HUES6 (cell line): Measurements from ENCODE around the gene MTG1.
"Not testable (repeated sequence)": the region's sequence is repeated elsewhere in the genome, so short reads cannot be mapped to it uniquely, and the experiment has no call there.

Experiments used
- H3K27ac ChIP-seq: 2 replicates; pipeline ENCODE4 v1.7.0; 2013; ENCODE audit warnings: low read depth, mild to moderate bottlenecking, low read length, inconsistent platforms
- H3K27me3 ChIP-seq: 2 replicates; pipeline ENCODE4 v1.6.1; 2013; ENCODE audit warnings: low read length; ENCODE audit not compliant: control insufficient read depth, insufficient read depth
- H3K36me3 ChIP-seq: 2 replicates; pipeline ENCODE4 v1.6.1; 2013; ENCODE audit warnings: low read length; ENCODE audit not compliant: control insufficient read depth, insufficient read depth
- H3K4me1 ChIP-seq: 2 replicates; pipeline ENCODE4 v1.6.1; 2013; ENCODE audit warnings: low read length; ENCODE audit not compliant: control insufficient read depth, insufficient read depth
- H3K4me3 ChIP-seq: 2 replicates; pipeline ENCODE4 v1.5.1; 2013; ENCODE audit warnings: low read depth, low read length
- H3K9ac ChIP-seq: one replicate; pipeline ENCODE4 v1.6.1; 2013; ENCODE audit warnings: mild to moderate bottlenecking, low read length
- H3K9me3 ChIP-seq: 2 replicates; pipeline ENCODE4 v1.6.1; 2013; ENCODE audit warnings: low read depth, low read length; ENCODE audit not compliant: control insufficient read depth, insufficient read depth

MTG1 gene

DNA sequence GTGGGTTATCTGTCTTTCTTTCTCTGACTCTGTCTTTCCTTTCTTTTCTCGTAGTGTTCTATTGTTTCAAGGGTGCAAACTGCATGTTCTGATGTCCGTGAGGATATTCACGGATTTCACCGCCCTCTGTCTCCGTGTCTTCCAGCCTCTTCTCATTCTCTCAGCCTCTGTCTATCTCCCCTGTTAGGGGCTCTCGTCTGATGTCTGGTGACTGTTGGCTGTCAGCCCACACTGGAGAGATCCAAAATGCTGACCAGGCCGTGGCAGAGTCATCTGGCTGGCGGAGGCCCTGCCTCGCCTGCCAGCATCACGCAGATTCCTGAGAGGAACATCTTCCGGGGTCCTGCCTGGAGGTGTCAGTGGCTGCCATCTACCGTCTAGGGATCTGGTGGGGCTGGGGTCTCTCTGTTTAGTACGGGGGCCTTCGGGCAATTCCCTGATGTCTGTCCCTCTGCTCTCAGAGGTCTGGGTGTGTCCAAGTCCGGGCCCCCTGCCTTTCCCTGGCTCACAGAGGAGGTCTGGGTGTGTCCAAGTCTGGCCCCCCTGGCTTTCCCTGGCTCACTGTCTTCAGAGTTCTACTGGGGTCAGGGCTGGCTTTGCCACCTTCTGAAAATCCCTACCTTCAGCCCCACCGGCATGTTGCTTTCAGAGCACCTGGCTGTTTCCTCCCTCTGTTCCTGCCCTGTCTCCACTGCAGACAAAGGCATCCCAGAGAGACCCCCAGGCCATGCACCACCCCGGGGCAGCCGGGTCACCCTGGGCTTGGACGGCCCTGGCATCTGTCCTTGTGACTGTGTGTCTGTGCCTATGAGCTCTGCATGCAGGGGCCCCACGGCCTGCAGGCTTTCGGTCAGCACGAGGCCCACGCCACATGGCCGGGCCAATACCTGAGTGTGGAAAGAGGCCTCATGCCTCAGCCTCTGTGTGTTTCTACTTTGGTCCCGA is 45.8 kb downstream of the MTG1 start:
- no peak overlapping the region for H3K9ac ChIP-seq
- no peak overlapping the region for H3K27ac ChIP-seq
- H3K4me3 ChIP-seq = no peak overlapping the region
- H3K27me3 ChIP-seq = no peaks in the 10 kb centered on the region
- H3K9me3 ChIP-seq = peaks cover 43% of the 10 kb centered on the region; the same call in 1 of the 2 replicates
- H3K4me1 ChIP-seq = no peaks in the 10 kb centered on the region
- H3K36me3 ChIP-seq = no peaks in the 10 kb centered on the region

DNA sequence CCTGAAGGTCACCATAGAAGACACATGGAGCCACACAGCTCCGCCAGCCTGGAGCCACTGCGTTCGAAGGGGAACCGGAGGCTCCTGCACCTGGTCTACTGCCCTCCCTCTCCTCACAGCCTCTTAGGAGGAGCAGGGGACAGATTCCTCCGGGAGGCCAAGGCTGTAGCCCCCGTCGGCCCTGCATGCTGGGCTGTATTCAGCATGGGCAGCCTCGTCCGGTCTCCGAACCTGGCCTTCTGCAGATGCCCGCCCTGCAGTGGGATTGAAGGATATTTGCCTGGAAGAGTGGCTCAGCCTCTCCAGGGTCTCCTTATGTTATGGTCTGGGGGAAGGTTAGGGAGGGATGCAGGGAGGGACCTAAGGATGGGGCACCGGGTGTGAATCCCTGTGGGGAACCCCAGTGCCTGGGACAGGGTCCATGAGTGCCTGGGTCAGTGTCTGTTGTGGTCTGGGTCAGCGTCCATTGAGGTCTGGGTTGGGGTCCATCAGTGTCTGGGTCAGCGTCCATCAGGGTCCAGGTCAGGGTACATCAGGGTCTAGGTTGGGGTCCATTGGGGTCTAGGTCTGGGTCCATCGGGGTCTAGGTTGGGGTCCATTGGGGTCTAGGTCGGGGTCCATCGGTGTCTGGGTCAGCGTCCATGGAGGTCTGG is 46.8 kb downstream of the MTG1 start:
- H3K9me3 ChIP-seq = peaks cover 50% of the 10 kb centered on the region; the same call in 1 of the 2 replicates
- no peaks in the 10 kb centered on the region for H3K27me3 ChIP-seq

GRCh38 chr10:133441356-133441755 is 47.4 kb downstream of the MTG1 start:
- H3K4me1 ChIP-seq, H3K36me3 ChIP-seq, H3K4me3 ChIP-seq, H3K27ac ChIP-seq, H3K27me3 ChIP-seq, H3K9ac ChIP-seq: not testable (repeated sequence)
- peaks cover 50% of the 10 kb centered on the region; the same call in 1 of the 2 replicates for H3K9me3 ChIP-seq

More for the DNA sequence above, 46.8 kb downstream of the MTG1 start:
- Histone ChIP-seq H3K9ac (no peak overlapping the region), H3K4me1 (no peaks in the 10 kb centered on the region), H3K36me3 (no peaks in the 10 kb centered on the region), H3K27ac (no peak overlapping the region), H3K4me3 (no peak overlapping the region)

- Histone ChIP-seq H3K27ac (no peak overlapping the region), H3K4me3 (no peak overlapping the region), H3K27me3 (no peaks in the 10 kb centered on the region)
Observed at GRCh38 chr10:133441780-133442179, 47.8 kb downstream of the MTG1 start.

DNA sequence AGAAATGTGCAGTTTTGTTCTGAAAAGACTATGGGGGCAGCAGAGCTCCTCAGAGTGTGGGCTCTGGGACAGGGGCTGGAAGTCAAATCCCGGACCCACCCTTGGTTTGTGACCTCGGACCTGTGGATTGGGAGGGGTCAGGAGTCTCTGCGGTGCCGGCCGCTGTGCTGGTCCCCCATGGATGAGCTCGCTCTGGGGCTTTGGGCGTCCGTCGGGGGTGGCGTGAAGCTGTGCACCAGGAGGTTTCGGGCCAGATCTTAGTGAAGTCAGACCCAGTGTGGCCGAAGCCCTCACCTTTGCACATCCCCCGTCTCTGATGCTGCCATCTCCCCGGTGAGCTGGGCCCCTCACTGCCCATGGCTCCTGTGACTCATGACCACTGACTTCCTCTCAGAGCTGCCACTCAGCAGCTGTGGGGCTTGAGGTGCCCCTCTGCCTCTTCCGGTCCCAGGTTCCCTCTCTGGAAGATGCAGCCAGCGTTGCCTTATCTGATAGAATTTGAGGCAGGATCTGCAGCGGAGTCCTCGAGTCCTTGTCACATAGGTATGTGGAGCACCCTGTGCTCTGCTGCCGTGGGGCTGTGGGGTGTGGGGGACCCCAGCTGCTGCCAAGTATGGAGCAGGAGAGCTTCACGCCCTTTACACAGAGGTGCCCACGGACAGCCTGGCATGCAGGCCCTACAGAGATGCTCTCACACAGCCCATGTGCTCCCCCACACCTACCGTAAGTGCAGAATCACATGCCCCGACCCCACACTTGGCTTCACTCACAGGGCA is 48.4 kb downstream of the MTG1 start:
- Histone ChIP-seq H3K27ac (no peak overlapping the region), H3K4me1 (no peaks in the 10 kb centered on the region), H3K9me3 (peaks cover 57% of the 10 kb centered on the region), H3K27me3 (no peaks in the 10 kb centered on the region), H3K9ac (no peak overlapping the region), H3K36me3 (no peaks in the 10 kb centered on the region), H3K4me3 (no peak overlapping the region)

More at GRCh38 chr10:133441780-133442179, 47.8 kb downstream of the MTG1 start:
- Histone ChIP-seq H3K9me3 (peaks cover 53% of the 10 kb centered on the region), H3K9ac (no peak overlapping the region), H3K4me1 (no peaks in the 10 kb centered on the region), H3K36me3 (no peaks in the 10 kb centered on the region)

GRCh38 chr10:133442967-133443924 is 49.3 kb downstream of the MTG1 start:
- no peak overlapping the region for H3K4me3 ChIP-seq
- H3K36me3 ChIP-seq = no peaks in the 10 kb centered on the region
- H3K4me1 ChIP-seq = no peaks in the 10 kb centered on the region
- peaks cover 61% of the 10 kb centered on the region for H3K9me3 ChIP-seq
- H3K9ac ChIP-seq = no peak overlapping the region
- H3K27me3 ChIP-seq = no peaks in the 10 kb centered on the region
- H3K27ac ChIP-seq = no peak overlapping the region

DNA sequence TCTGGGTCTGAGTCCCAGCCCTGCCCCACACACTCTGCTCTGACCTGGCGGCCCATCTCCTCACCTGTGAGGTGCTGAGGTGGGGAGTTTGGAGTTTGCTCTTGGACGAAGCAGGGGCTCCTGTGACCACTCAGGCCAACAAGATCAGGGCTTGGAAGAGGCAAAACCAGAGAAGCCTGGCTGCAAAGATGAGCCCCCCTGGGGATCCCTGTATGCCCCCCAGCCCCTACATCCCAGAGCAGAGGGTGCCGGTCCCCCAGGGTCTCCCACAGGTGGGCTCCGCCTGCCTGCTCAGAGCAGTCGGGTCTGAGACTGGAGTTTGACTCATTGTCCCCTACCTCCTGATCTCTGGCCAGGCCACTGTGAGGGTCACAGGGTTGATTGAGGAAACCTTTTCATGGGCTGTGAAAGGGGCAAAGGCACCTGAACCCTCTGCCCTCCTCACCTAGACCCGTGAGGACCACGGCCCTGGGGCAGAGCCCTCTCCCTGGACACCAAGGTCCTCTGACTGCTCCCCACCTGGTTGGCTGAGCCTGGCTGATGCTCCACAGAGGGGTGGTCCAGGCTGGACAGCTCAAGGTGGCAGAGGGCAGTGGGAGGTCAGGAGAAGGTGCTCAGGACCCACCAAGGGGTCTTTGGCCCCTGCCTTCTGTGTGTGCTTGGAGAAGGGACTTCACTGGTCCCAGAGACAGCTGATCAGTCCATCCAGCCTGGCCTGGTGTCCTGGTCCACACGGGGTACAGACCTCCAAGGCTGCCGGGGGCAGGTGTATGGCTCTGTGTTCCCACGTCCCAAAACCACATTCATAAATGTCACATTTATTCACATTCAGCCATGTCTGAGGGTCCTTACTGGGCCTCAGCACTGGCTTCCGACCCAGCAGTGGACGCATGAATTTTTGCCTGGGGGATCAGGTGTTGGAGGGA is 50.6 kb downstream of the MTG1 start:
- no peaks in the 10 kb centered on the region for H3K27me3 ChIP-seq
- no peaks in the 10 kb centered on the region for H3K4me1 ChIP-seq
- no peak overlapping the region for H3K9ac ChIP-seq
- no peaks in the 10 kb centered on the region for H3K36me3 ChIP-seq
- peaks cover 71% of the 10 kb centered on the region for H3K9me3 ChIP-seq
- H3K27ac ChIP-seq = no peak overlapping the region
- H3K4me3 ChIP-seq = no peak overlapping the region

DNA sequence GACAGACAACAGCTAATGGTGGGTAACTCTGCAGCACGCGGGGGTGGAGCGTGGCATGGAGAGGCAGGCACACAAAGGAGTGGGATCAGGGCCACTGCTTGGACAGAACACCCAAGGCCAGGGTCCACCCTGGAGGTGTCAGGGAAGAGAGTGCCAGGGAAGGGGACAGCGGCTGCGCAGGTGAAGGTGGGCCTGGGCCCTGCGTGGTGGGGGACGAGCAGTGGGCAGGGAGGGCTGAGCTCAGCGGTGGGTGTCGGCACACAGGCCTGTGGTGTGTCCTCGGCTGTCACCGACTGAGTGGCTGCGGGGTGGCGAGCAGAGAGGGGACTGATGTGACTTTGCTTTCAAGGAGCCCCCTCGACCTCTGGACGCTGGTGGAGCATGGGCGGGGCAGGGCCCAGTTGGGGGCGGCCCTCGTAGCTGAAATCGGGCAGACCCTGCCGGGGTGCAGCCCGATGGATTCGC is 51.3 kb downstream of the MTG1 start:
- no peaks in the 10 kb centered on the region for H3K36me3 ChIP-seq
- peaks cover 73% of the 10 kb centered on the region for H3K9me3 ChIP-seq
- no peaks in the 10 kb centered on the region for H3K27me3 ChIP-seq
- H3K9ac ChIP-seq = no peak overlapping the region
- no peak overlapping the region for H3K27ac ChIP-seq
- no peak overlapping the region for H3K4me3 ChIP-seq
- H3K4me1 ChIP-seq = no peaks in the 10 kb centered on the region

- no peaks in the 10 kb centered on the region for H3K36me3 ChIP-seq
- H3K4me3 ChIP-seq = no peak overlapping the region
- no peaks in the 10 kb centered on the region for H3K4me1 ChIP-seq
- no peak overlapping the region for H3K27ac ChIP-seq
- no peak overlapping the region for H3K9ac ChIP-seq
- peaks cover 65% of the 10 kb centered on the region for H3K9me3 ChIP-seq
- no peaks in the 10 kb centered on the region for H3K27me3 ChIP-seq
Observed at GRCh38 chr10:133445751-133446708, 52.1 kb downstream of the MTG1 start.
